CD14-positive monocyte (primary cell): ENCODE results near the gene PHOSPHO2. TPM values are rescaled to one million over a fixed set of nuclear protein-coding genes. Genes with fewer than 3 reads are reported as not detected.

Source experiments
- DNase-seq, 3 donors: peaks; one replicate each; pipeline ENCODE4 v3.0.0-alpha.2; 2011 to 2022
- H2AFZ ChIP-seq: 2 replicates; pipeline ENCODE4 v1.6.0; 2012; ENCODE audit warnings: mild to moderate bottlenecking, low read depth, low read length, inconsistent platforms; ENCODE audit not compliant: insufficient read depth, poor library complexity, severe bottlenecking
- H3K27ac ChIP-seq, 2 donors: 1 replicate in 1 of 2; 2 replicates in 1 of 2; pipeline ENCODE4 v1.5.1; 2012 to 2013; ENCODE audit warnings: low read length in 2 of 2, control low read depth in 1 of 2, inconsistent platforms in 1 of 2, low read depth in 1 of 2, mild to moderate bottlenecking in 1 of 2
- H3K27me3 ChIP-seq, 2 donors: one replicate each; pipeline versions ENCODE4 v1.6.0 to v1.6.1; 2011 to 2013; ENCODE audit warnings: low read length in 2 of 2; ENCODE audit not compliant: control insufficient read depth in 2 of 2, insufficient read depth in 2 of 2
- H3K36me3 ChIP-seq, 2 donors: replicated peaks in 1 of 2; 1 replicate in 1 of 2; 2 replicates in 1 of 2; pipeline versions ENCODE4 v1.5.1 to v1.6.1; 2012 to 2013; ENCODE audit warnings: low read length in 2 of 2, control low read depth in 1 of 2, inconsistent platforms in 1 of 2, mild to moderate bottlenecking in 1 of 2; ENCODE audit not compliant: insufficient read depth in 2 of 2, control insufficient read depth in 1 of 2
- H3K4me1 ChIP-seq, 2 donors: 1 replicate in 1 of 2; 2 replicates in 1 of 2; pipeline versions ENCODE4 v1.5.1 to v1.6.1; 2012 to 2013; ENCODE audit warnings: low read length in 2 of 2, control low read depth in 1 of 2, inconsistent platforms in 1 of 2, mild to moderate bottlenecking in 1 of 2, moderate library complexity in 1 of 2; ENCODE audit not compliant: insufficient read depth in 2 of 2, control insufficient read depth in 1 of 2
- H3K4me2 ChIP-seq: replicated peaks from 2 replicates; pipeline ENCODE3; 2012; ENCODE audit warnings: low read length, moderate library complexity, mild to moderate bottlenecking; ENCODE audit not compliant: poor library complexity, severe bottlenecking; ENCODE audit errors: extremely low read depth
- H3K4me3 ChIP-seq, 3 experiments: fragments of 200-600 bp in 1 of 3; sonication (generic) in 1 of 3; replicated peaks in 1 of 3; 1 replicate in 2 of 3; 2 replicates in 1 of 3; pipeline ENCODE4 v1.5.1; 2011 to 2013; ENCODE audit warnings: low read length in 3 of 3, mild to moderate bottlenecking in 3 of 3, control low read depth in 2 of 3, low read depth in 2 of 3, inconsistent platforms in 1 of 3, moderate library complexity in 1 of 3
- H3K79me2 ChIP-seq: 2 replicates; pipeline ENCODE4 v1.6.0; 2012; ENCODE audit warnings: mild to moderate bottlenecking, control low read depth, inconsistent platforms, low read length, moderate library complexity; ENCODE audit not compliant: insufficient read depth
- H3K9ac ChIP-seq: 2 replicates; pipeline ENCODE4 v1.6.0; 2017; ENCODE audit warnings: low read length, mild to moderate bottlenecking; ENCODE audit not compliant: insufficient read depth, poor library complexity, severe bottlenecking
- H3K9me3 ChIP-seq, 2 donors: replicated peaks in 1 of 2; 1 replicate in 1 of 2; 2 replicates in 1 of 2; pipeline versions ENCODE4 v1.5.1 to v1.6.1; 2012 to 2013; ENCODE audit warnings: low read length in 2 of 2, control low read depth in 1 of 2; ENCODE audit not compliant: control insufficient read depth in 1 of 2, insufficient read depth in 1 of 2
- H4K20me1 ChIP-seq: 2 replicates; pipeline ENCODE4 v1.6.0; 2012; ENCODE audit warnings: mild to moderate bottlenecking, low read length, control low read depth, moderate library complexity; ENCODE audit not compliant: insufficient read depth
- H3K27ac Mint-ChIP-seq, 7 donors: one replicate each; pipeline ENCODE4 v1.8.0; 2020; ENCODE audit warnings: mild to moderate bottlenecking in 7 of 7, mixed read lengths in 7 of 7, moderate library complexity in 6 of 7, inconsistent platforms in 2 of 7
- H3K27me3 Mint-ChIP-seq, 3 donors: one replicate each; pipeline ENCODE4 v1.8.0; 2021 to 2022; ENCODE audit warnings: low read depth in 3 of 3, mild to moderate bottlenecking in 3 of 3, mixed read lengths in 3 of 3, moderate library complexity in 3 of 3, inconsistent platforms in 1 of 3
- H3K36me3 Mint-ChIP-seq, 2 donors: one replicate each; pipeline ENCODE4 v1.8.0; 2020; ENCODE audit warnings: mixed read lengths in 2 of 2, inconsistent platforms in 1 of 2, mild to moderate bottlenecking in 1 of 2
- H3K4me1 Mint-ChIP-seq: one replicate; pipeline ENCODE4 v1.8.0; 2020; ENCODE audit warnings: mild to moderate bottlenecking, mixed read lengths
- H3K4me3 Mint-ChIP-seq, 2 donors: one replicate each; pipeline ENCODE4 v1.8.0; 2020; ENCODE audit warnings: mild to moderate bottlenecking in 2 of 2, mixed read lengths in 2 of 2, moderate library complexity in 1 of 2
- H3K9me3 Mint-ChIP-seq, 7 donors: one replicate each; pipeline ENCODE4 v1.8.0; 2020 to 2022; ENCODE audit warnings: mixed read lengths in 7 of 7, mild to moderate bottlenecking in 6 of 7, moderate library complexity in 6 of 7, inconsistent platforms in 2 of 7
- CTCF ChIP-seq: fragments of 200-600 bp; IDR thresholded peaks from one replicate; pipeline ENCODE4 v1.8.0; 2022; ENCODE audit warnings: antibody characterized with exemption, mild to moderate bottlenecking
- WGBS: methylation state at CpG from one replicate; pipeline ENCODE4 v1.1.5; 2013; ENCODE audit warnings: missing lambda C conversion rate; ENCODE audit not compliant: insufficient coverage; 5-methylcytosine and 5-hydroxymethylcytosine counted together
- intact Hi-C, 2 donors: fragments of 100-400 bp; cut with micrococcal nuclease; formaldehyde crosslinking; loops; one replicate each; pipeline versions ENCODE4 v1.15.0 to v1.15.1; 2023
- polyA plus RNA-seq, 3 donors: library from polyadenylated mRNA; depleted of rRNA in 1 of 3; unstranded in 2 of 3; stranded (reverse) in 1 of 3; fragments of 300-500 nt in 2 of 3; fragments of >200 nt in 1 of 3; fragmentation: Illumina TruSeq in 2 of 3; gene quantifications; 1 replicate in 2 of 3; 2 replicates in 1 of 3; pipeline ENCODE4 v1.2.3, GENCODE V29; 2012 to 2021

The PHOSPHO2 gene
- polyA plus RNA-seq, 3 donors, result 0.53 to 1.2 (median 0.74) TPM

GRCh38 chr2:169662744-169663143 is 31.5 kb upstream of the PHOSPHO2 start:
- peaks cover 0 to 4% of the 10 kb centered on the region in 2 donors for H3K4me1 ChIP-seq
- DNase-seq, result no peak
- no peak overlapping the region for H3K9ac ChIP-seq
- Mint-ChIP-seq H3K27me3 (peaks cover 0 to 3% (median 2%) of the 10 kb centered on the region in 3 donors), H3K4me3 (no peak overlapping the region), H3K27ac (no peak overlapping the region), H3K36me3 (no peaks in the 10 kb centered on the region), H3K9me3 (peaks cover 0 to 3% (median 0%) of the 10 kb centered on the region in 7 donors), H3K4me1 (peaks cover 13% of the 10 kb centered on the region)
- no peaks in the 10 kb centered on the region for H4K20me1 ChIP-seq
- H2AFZ ChIP-seq, result no peak overlapping the region
- no peak overlapping the region for H3K4me2 ChIP-seq
- H3K79me2 ChIP-seq, result no peaks in the 10 kb centered on the region
- 100% methylated on average over 1 of the region's 1 CpG for WGBS
- no peak overlapping the region for H3K27ac ChIP-seq
- no peak for TF ChIP-seq CTCF
- intact Hi-C loops, result no loop called here
- H3K4me3 ChIP-seq, result no peak overlapping the region
- no peaks in the 10 kb centered on the region for H3K9me3 ChIP-seq
- no peaks in the 10 kb centered on the region for H3K36me3 ChIP-seq
- H3K27me3 ChIP-seq, result no peaks in the 10 kb centered on the region

GRCh38 chr2:169663247-169663646 is 31.0 kb upstream of the PHOSPHO2 start:
- intact Hi-C loops, result no loop called here
- Mint-ChIP-seq H3K4me3 (no peak overlapping the region), H3K9me3 (peaks cover 0 to 3% (median 0%) of the 10 kb centered on the region in 7 donors), H3K36me3 (no peaks in the 10 kb centered on the region), H3K27ac (peak overlapping the region in 1 of 7 donors; percentile 50), H3K4me1 (peaks cover 13% of the 10 kb centered on the region), H3K27me3 (peaks cover 0 to 3% (median 2%) of the 10 kb centered on the region in 3 donors)
- no peak overlapping the region for H3K27ac ChIP-seq
- no peaks in the 10 kb centered on the region for H3K79me2 ChIP-seq
- no peaks in the 10 kb centered on the region for H3K9me3 ChIP-seq
- no peak overlapping the region for H3K9ac ChIP-seq
- WGBS, result no CpG with 5 or more reads among the region's 3 CpGs
- H3K4me3 ChIP-seq, result no peak overlapping the region
- DNase-seq, result no peak
- no peak overlapping the region for H2AFZ ChIP-seq
- no peaks in the 10 kb centered on the region for H3K27me3 ChIP-seq
- no peaks in the 10 kb centered on the region for H3K36me3 ChIP-seq
- TF ChIP-seq CTCF, result no peak
- peaks cover 0 to 4% of the 10 kb centered on the region in 2 donors for H3K4me1 ChIP-seq
- H4K20me1 ChIP-seq, result no peaks in the 10 kb centered on the region
- H3K4me2 ChIP-seq, result no peak overlapping the region
